Fibroblast of lung (primary cell): ENCODE data around the gene TJP1. TPM values are rescaled to one million over a fixed set of nuclear protein-coding genes. Genes with fewer than 3 reads are reported as not detected.
A peak's percentile ranks its signal among the peaks of the same experiment; 100 is the strongest.

Experiments used
- DNase-seq, 2 donors: peaks; one replicate each; pipeline versions ENCODE4 v3.0.0 to v3.0.0-alpha.2; 2010; ENCODE audit warnings: low read depth in 2 of 2
- H2AFZ ChIP-seq: 2 replicates; pipeline ENCODE4 v1.5.1; 2012; ENCODE audit warnings: low read length, control low read depth, inconsistent platforms
- H3K27ac ChIP-seq: 2 replicates; pipeline ENCODE4 v1.5.1; 2011; ENCODE audit warnings: low read length, control low read depth; ENCODE audit not compliant: insufficient read depth
- H3K27me3 ChIP-seq: 2 replicates; pipeline ENCODE4 v1.5.1; 2011; ENCODE audit warnings: mild to moderate bottlenecking, low read length; ENCODE audit not compliant: control insufficient read depth, insufficient read depth
- H3K36me3 ChIP-seq: 2 replicates; pipeline ENCODE4 v1.5.1; 2011; ENCODE audit warnings: low read length; ENCODE audit not compliant: control insufficient read depth, insufficient read depth
- H3K4me1 ChIP-seq: 2 replicates; pipeline ENCODE4 v1.5.1; 2011; ENCODE audit warnings: low read length; ENCODE audit not compliant: control insufficient read depth, insufficient read depth; ENCODE audit errors: extremely low read depth
- H3K4me2 ChIP-seq: 2 replicates; pipeline ENCODE4 v1.5.1; 2011; ENCODE audit warnings: low read length, control low read depth; ENCODE audit not compliant: insufficient read depth; ENCODE audit errors: extremely low read depth
- H3K4me3 ChIP-seq, 4 experiments: fragments of 200-600 bp in 1 of 4; sonication (generic) in 1 of 4; replicated peaks in 1 of 4; 2 replicates each; pipeline ENCODE4 v1.5.1; 2011 to 2016; ENCODE audit warnings: low read length in 4 of 4, low read depth in 3 of 4, mild to moderate bottlenecking in 3 of 4, control low read depth in 2 of 4, inconsistent platforms in 1 of 4, mixed read lengths in 1 of 4; ENCODE audit not compliant: insufficient read depth in 1 of 4; ENCODE audit errors: control extremely low read depth in 1 of 4
- H3K79me2 ChIP-seq: 2 replicates; pipeline ENCODE4 v1.5.1; 2012; ENCODE audit warnings: mild to moderate bottlenecking, low read length, inconsistent platforms; ENCODE audit not compliant: control insufficient read depth, insufficient read depth
- H3K9ac ChIP-seq: 2 replicates; pipeline ENCODE4 v1.5.1; 2011; ENCODE audit warnings: mild to moderate bottlenecking, low read length, control low read depth; ENCODE audit not compliant: insufficient read depth
- H3K9me3 ChIP-seq: 2 replicates; pipeline ENCODE4 v1.5.1; 2012; ENCODE audit warnings: low read depth, low read length; ENCODE audit not compliant: control insufficient read depth, insufficient read depth
- H4K20me1 ChIP-seq: 2 replicates; pipeline ENCODE4 v1.5.1; 2011; ENCODE audit warnings: low read length; ENCODE audit not compliant: control insufficient read depth, insufficient read depth; ENCODE audit errors: extremely low read depth
- CTCF ChIP-seq, 2 donors: IDR thresholded peaks in 1 of 2; conservative IDR thresholded peaks in 1 of 2; 1 replicate in 1 of 2; 2 replicates in 1 of 2; pipeline ENCODE4 v1.5.1; 2011 to 2012; ENCODE audit warnings: low read length in 2 of 2, control low read depth in 1 of 2, inconsistent platforms in 1 of 2, low read depth in 1 of 2, mild to moderate bottlenecking in 1 of 2
- EZH2 ChIP-seq: IDR thresholded peaks from 2 replicates; pipeline ENCODE4 v1.5.1; 2012; ENCODE audit warnings: low read length, control low read depth, mild to moderate bottlenecking; ENCODE audit errors: missing control alignments
- polyA plus RNA-seq, 2 donors: library from polyadenylated mRNA; depleted of rRNA in 1 of 2; stranded (reverse) in 1 of 2; unstranded in 1 of 2; fragments of >200 nt; gene quantifications; 2 replicates each; pipeline ENCODE4 v1.2.1, GENCODE V29; 2011 to 2012; ENCODE audit warnings: missing spikeins in 1 of 2
- total RNA-seq: library from RNA; depleted of rRNA; stranded (reverse); fragments of >200 nt; gene quantifications from 2 replicates; pipeline ENCODE4 v1.2.1, GENCODE V29; 2014

Gene TJP1
- total and polyA plus RNA-seq, 2 donors (not counting 1 experiment from before 2014, with no cell fraction given): 53.7 to 110 TPM

GRCh38 chr15:29821416-29822099 is 710 bp downstream of the TJP1 start:
- peak overlapping the region; percentile 90 for H3K4me2 ChIP-seq
- peak overlapping the region; percentile 95 for H3K9ac ChIP-seq
- DNase-seq: peak; percentile 79 to 88
- no peak for TF ChIP-seq EZH2
- TF ChIP-seq CTCF (conservative IDR thresholded peaks at IDR 0.05 in 1 of 2, IDR thresholded peaks at IDR 0.05 in 1 of 2; ENCODE audit: low read depth in 1 of 2, low read length in 2 of 2): peak; percentile 7 to 34
- peak overlapping the region; percentile 89 for H3K27ac ChIP-seq
- peak overlapping the region; percentile 65 to 94 (median 80) for H3K4me3 ChIP-seq
- no peaks in the 10 kb centered on the region for H3K9me3 ChIP-seq
- H3K27me3 ChIP-seq: no peaks in the 10 kb centered on the region
- no peaks in the 10 kb centered on the region for H4K20me1 ChIP-seq
- H3K4me1 ChIP-seq: peaks cover 4% of the 10 kb centered on the region
- no peak overlapping the region for H2AFZ ChIP-seq
- peaks cover 47% of the 10 kb centered on the region for H3K79me2 ChIP-seq
- H3K36me3 ChIP-seq: no peaks in the 10 kb centered on the region

GRCh38 chr15:29820394-29821154 is 1.7 kb downstream of the TJP1 start:
- DNase-seq: peak in 1 of 2 donors; percentile 33
- no peaks in the 10 kb centered on the region for H3K9me3 ChIP-seq
- H3K36me3 ChIP-seq: no peaks in the 10 kb centered on the region
- TF ChIP-seq EZH2 (no peak), CTCF (conservative IDR thresholded peaks at IDR 0.05 in 1 of 2, IDR thresholded peaks at IDR 0.05 in 1 of 2; ENCODE audit: low read depth in 1 of 2, low read length in 2 of 2) (no peak)
- H3K4me2 ChIP-seq: peak overlapping the region; percentile 90
- H3K4me1 ChIP-seq: peaks cover 4% of the 10 kb centered on the region
- H4K20me1 ChIP-seq: no peaks in the 10 kb centered on the region
- H3K27ac ChIP-seq: peak overlapping the region; percentile 89
- H3K9ac ChIP-seq: peak overlapping the region; percentile 95
- H3K27me3 ChIP-seq: no peaks in the 10 kb centered on the region
- peaks cover 57% of the 10 kb centered on the region for H3K79me2 ChIP-seq
- H2AFZ ChIP-seq: no peak overlapping the region
- H3K4me3 ChIP-seq: peak overlapping the region; percentile 43 to 94 (median 76)

GRCh38 chr15:29819979-29820378 is 2.3 kb downstream of the TJP1 start:
- H3K4me2 ChIP-seq: peak overlapping the region; percentile 90
- H3K36me3 ChIP-seq: no peaks in the 10 kb centered on the region
- peaks cover 7% of the 10 kb centered on the region for H3K4me1 ChIP-seq
- no peaks in the 10 kb centered on the region for H4K20me1 ChIP-seq
- H3K9ac ChIP-seq: no peak overlapping the region
- TF ChIP-seq EZH2: no peak
- no peak for TF ChIP-seq CTCF (conservative IDR thresholded peaks at IDR 0.05 in 1 of 2, IDR thresholded peaks at IDR 0.05 in 1 of 2; ENCODE audit: low read depth in 1 of 2, low read length in 2 of 2)
- H3K79me2 ChIP-seq: peaks cover 63% of the 10 kb centered on the region
- H3K27me3 ChIP-seq: no peaks in the 10 kb centered on the region
- H2AFZ ChIP-seq: no peak overlapping the region
- H3K27ac ChIP-seq: peak overlapping the region; percentile 89
- no peaks in the 10 kb centered on the region for H3K9me3 ChIP-seq
- peak overlapping the region; percentile 43 to 94 (median 76) for H3K4me3 ChIP-seq
- no peak for DNase-seq
